ENCODE measurements around the gene PPM1J. TPM values are rescaled to one million over a fixed set of nuclear protein-coding genes. Genes with fewer than 3 reads are reported as not detected.

Gene PPM1J
- polyA plus RNA-seq, 3 donors = 0.28 to 0.75 (median 0.69) TPM

DNA sequence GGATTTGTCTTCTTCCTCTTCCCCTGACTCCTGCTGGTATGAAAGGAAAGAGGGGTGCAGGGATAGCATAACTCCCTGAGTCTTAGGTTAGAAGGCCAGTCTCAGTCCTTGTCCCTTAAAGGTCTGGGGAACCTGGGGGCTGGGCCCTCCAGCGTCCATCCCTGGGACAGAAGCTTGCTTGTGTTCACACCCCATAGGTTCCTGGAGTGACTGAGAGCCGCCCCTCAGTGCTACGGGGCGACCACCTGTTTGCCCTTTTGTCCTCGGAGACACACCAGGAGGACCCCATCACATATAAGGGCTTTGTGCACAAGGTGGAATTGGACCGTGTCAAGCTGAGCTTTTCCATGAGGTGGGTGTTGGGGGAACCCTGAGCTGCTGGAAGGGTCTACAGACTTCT is 21.3 kb downstream of the PPM1J start:
- intact Hi-C loops (cut with micrococcal nuclease) = no loop called here
- TF ChIP-seq, protein P1, sequence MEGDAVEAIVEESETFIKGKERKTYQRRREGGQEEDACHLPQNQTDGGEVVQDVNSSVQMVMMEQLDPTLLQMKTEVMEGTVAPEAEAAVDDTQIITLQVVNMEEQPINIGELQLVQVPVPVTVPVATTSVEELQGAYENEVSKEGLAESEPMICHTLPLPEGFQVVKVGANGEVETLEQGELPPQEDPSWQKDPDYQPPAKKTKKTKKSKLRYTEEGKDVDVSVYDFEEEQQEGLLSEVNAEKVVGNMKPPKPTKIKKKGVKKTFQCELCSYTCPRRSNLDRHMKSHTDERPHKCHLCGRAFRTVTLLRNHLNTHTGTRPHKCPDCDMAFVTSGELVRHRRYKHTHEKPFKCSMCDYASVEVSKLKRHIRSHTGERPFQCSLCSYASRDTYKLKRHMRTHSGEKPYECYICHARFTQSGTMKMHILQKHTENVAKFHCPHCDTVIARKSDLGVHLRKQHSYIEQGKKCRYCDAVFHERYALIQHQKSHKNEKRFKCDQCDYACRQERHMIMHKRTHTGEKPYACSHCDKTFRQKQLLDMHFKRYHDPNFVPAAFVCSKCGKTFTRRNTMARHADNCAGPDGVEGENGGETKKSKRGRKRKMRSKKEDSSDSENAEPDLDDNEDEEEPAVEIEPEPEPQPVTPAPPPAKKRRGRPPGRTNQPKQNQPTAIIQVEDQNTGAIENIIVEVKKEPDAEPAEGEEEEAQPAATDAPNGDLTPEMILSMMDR (IDR thresholded peaks at IDR 0.05) = no peak
- Mint-ChIP-seq H3K27ac (no peak overlapping the region), H3K36me3 (peaks cover 3 to 16% of the 10 kb centered on the region in 2 donors), H3K4me3 (no peak overlapping the region), H3K4me1 (no peaks in the 10 kb centered on the region), H3K9me3 (peaks cover 0 to 3% (median 0%) of the 10 kb centered on the region in 7 donors), H3K27me3 (ENCODE audit: low read depth in 3 of 3) (peaks cover 0 to 1% (median 0%) of the 10 kb centered on the region in 3 donors)
- H2AFZ ChIP-seq (ENCODE audit: insufficient read depth, low read depth, low read length, poor library complexity, severe bottlenecking) = no peak overlapping the region
- 100% methylated on average over 4 of the region's 6 CpGs for WGBS (ENCODE audit: insufficient coverage)
- H3K27ac ChIP-seq (ENCODE audit: low read depth in 1 of 2, low read length in 2 of 2) = no peak overlapping the region
- H3K4me1 ChIP-seq (ENCODE audit: control insufficient read depth in 1 of 2, insufficient read depth in 2 of 2, low read length in 2 of 2) = no peaks in the 10 kb centered on the region
- H3K9me3 ChIP-seq (replicated peaks in 1 of 2; ENCODE audit: control insufficient read depth in 1 of 2, insufficient read depth in 1 of 2, low read length in 2 of 2) = no peaks in the 10 kb centered on the region
- no peak overlapping the region for H3K4me2 ChIP-seq (replicated peaks; ENCODE audit: extremely low read depth, low read length, poor library complexity, severe bottlenecking)
- H3K27me3 ChIP-seq (ENCODE audit: control insufficient read depth in 2 of 2, insufficient read depth in 2 of 2, low read length in 2 of 2) = no peaks in the 10 kb centered on the region
- H3K9ac ChIP-seq (ENCODE audit: insufficient read depth, low read length, poor library complexity, severe bottlenecking) = no peak overlapping the region
- H3K4me3 ChIP-seq (replicated peaks in 1 of 3; ENCODE audit: low read depth in 2 of 3, low read length in 3 of 3) = no peak overlapping the region
- peaks cover 3 to 60% of the 10 kb centered on the region in 2 donors for H3K36me3 ChIP-seq (replicated peaks in 1 of 2; ENCODE audit: control insufficient read depth in 1 of 2, insufficient read depth in 2 of 2, low read length in 2 of 2)
- H3K79me2 ChIP-seq (ENCODE audit: insufficient read depth, low read length) = no peaks in the 10 kb centered on the region
- no peak for DNase-seq
- no peaks in the 10 kb centered on the region for H4K20me1 ChIP-seq (ENCODE audit: insufficient read depth, low read length)

DNA sequence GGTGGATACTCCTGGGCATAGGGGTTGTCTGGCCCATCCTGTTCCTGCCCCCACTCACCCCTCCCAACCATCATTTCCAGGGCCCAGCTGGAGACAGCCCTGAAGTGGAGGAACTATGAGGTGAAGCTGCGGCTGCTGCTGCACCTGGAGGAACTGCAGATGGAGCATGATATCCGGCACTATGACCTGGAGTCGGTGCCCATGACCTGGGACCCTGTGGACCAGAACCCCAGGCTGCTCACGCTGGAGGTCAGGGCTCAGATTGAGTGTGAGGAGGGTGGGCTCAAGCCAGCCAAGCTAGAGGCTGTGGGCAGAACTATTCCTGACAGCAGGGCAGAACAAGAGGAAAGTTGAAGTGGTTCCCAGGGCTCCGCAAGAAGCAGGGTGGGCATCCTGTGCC is 22.5 kb downstream of the PPM1J start:
- H3K79me2 ChIP-seq (ENCODE audit: insufficient read depth, low read length) = no peaks in the 10 kb centered on the region
- no peaks in the 10 kb centered on the region for H3K27me3 ChIP-seq (ENCODE audit: control insufficient read depth in 2 of 2, insufficient read depth in 2 of 2, low read length in 2 of 2)
- Mint-ChIP-seq H3K27me3 (ENCODE audit: low read depth in 3 of 3) (peaks cover 0 to 1% (median 0%) of the 10 kb centered on the region in 3 donors), H3K27ac (no peak overlapping the region), H3K36me3 (peaks cover 0 to 12% of the 10 kb centered on the region in 2 donors), H3K4me1 (no peaks in the 10 kb centered on the region), H3K4me3 (no peak overlapping the region), H3K9me3 (peaks cover 0 to 1% (median 0%) of the 10 kb centered on the region in 7 donors)
- TF ChIP-seq, protein P1 (IDR thresholded peaks at IDR 0.05) = no peak
- H3K4me3 ChIP-seq (replicated peaks in 1 of 3; ENCODE audit: low read depth in 2 of 3, low read length in 3 of 3) = no peak overlapping the region
- peaks cover 3 to 48% of the 10 kb centered on the region in 2 donors for H3K36me3 ChIP-seq (replicated peaks in 1 of 2; ENCODE audit: control insufficient read depth in 1 of 2, insufficient read depth in 2 of 2, low read length in 2 of 2)
- intact Hi-C loops (cut with micrococcal nuclease) = no loop called here
- DNase-seq = no peak
- H3K4me2 ChIP-seq (replicated peaks; ENCODE audit: extremely low read depth, low read length, poor library complexity, severe bottlenecking) = no peak overlapping the region
- H3K27ac ChIP-seq (ENCODE audit: low read depth in 1 of 2, low read length in 2 of 2) = no peak overlapping the region
- 98% methylated on average over 5 of the region's 5 CpGs for WGBS (ENCODE audit: insufficient coverage)
- no peak overlapping the region for H3K9ac ChIP-seq (ENCODE audit: insufficient read depth, low read length, poor library complexity, severe bottlenecking)
- no peaks in the 10 kb centered on the region for H3K4me1 ChIP-seq (ENCODE audit: control insufficient read depth in 1 of 2, insufficient read depth in 2 of 2, low read length in 2 of 2)
- no peak overlapping the region for H2AFZ ChIP-seq (ENCODE audit: insufficient read depth, low read depth, low read length, poor library complexity, severe bottlenecking)
- H4K20me1 ChIP-seq (ENCODE audit: insufficient read depth, low read length) = no peaks in the 10 kb centered on the region
- no peaks in the 10 kb centered on the region for H3K9me3 ChIP-seq (replicated peaks in 1 of 2; ENCODE audit: control insufficient read depth in 1 of 2, insufficient read depth in 1 of 2, low read length in 2 of 2)
